Right cardiac atrium (tissue), 5 donors: ENCODE results near the gene IL5RA. TPM values are rescaled to one million over a fixed set of nuclear protein-coding genes. Genes with fewer than 3 reads are reported as not detected.

Experiments
- ATAC-seq, 2 donors: fragments of 200-7000 bp; cut with Tn5 transposase; one replicate each; pipeline versions ENCODE4 v1.8.0 to v1.9.1; 2020; ENCODE audit warnings: moderate library complexity in 2 of 2, mild to moderate bottlenecking in 1 of 2
- DNase-seq, 3 donors: peaks; one replicate each; pipeline ENCODE4 v3.0.0-alpha.2; 2020
- H3K27ac ChIP-seq: one replicate; pipeline ENCODE4 v1.5.1; 2013; ENCODE audit warnings: mild to moderate bottlenecking, low read length, control low read depth, moderate library complexity
- H3K27me3 ChIP-seq: one replicate; pipeline ENCODE4 v1.6.1; 2013; ENCODE audit not compliant: control insufficient read depth, insufficient read depth
- H3K4me1 ChIP-seq: one replicate; pipeline ENCODE4 v1.6.1; 2013; ENCODE audit warnings: low read length; ENCODE audit not compliant: control insufficient read depth, insufficient read depth
- H3K4me3 ChIP-seq: one replicate; pipeline ENCODE4 v1.5.1; 2013; ENCODE audit warnings: low read length, control low read depth
- H3K9me3 ChIP-seq: one replicate; pipeline ENCODE4 v1.6.1; 2013; ENCODE audit warnings: low read length; ENCODE audit not compliant: control insufficient read depth
- WGBS: extraction: QIAGEN DNeasy Blood & Tissue Kit; methylation state at CpG from one replicate; pipeline ENCODE4 v1.1.7; 2013; 5-methylcytosine and 5-hydroxymethylcytosine counted together
- intact Hi-C, 4 donors: fragments of 100-400 bp; cut with DNase I; formaldehyde crosslinking; loops; one replicate each; pipeline versions ENCODE4 v1.11.0 to v1.14.0; 2022 to 2023
- polyA plus RNA-seq: library from polyadenylated mRNA; stranded (reverse); fragments of 200-250 nt; gene quantifications from one replicate; pipeline ENCODE4 v1.2.3, GENCODE V29; 2013
- total RNA-seq, 4 donors: library from RNA; stranded (reverse); fragmentation: NEBNext Ultra II Directional; extraction: Animal tissue kit (Norgen Biotek cat#: 25700); gene quantifications; one replicate each; pipeline ENCODE4 v1.2.1, GENCODE V29; 2021
- donor health status: healthy with polysubstance abuse.
- donor health status: DM: no; HTN: yes; CAD: no.
- donor health status: DM: no; HTN: no; CAD: no.
- donor health status: DM: no; HTN: yes; CAD: no; lungs with severe emphysema.
- donor health status: DM: yes; HTN: yes; CAD: no.

The IL5RA gene
- total and polyA plus RNA-seq, 5 donors = 1.4 to 3.9 (median 2.5) TPM

GRCh38 chr3:3127432-3128010, 17.3 kb upstream of the IL5RA start:
- DNase-seq = no peak
- Histone ChIP-seq H3K9me3 (no peaks in the 10 kb centered on the region), H3K27ac (peak overlapping the region; percentile 70), H3K4me1 (no peaks in the 10 kb centered on the region), H3K27me3 (no peaks in the 10 kb centered on the region), H3K4me3 (peak overlapping the region; percentile 65)
- ATAC-seq = peak in 1 of 2 donors; percentile 4
- intact Hi-C loops = no loop called here
- WGBS = 39% methylated on average over 20 of the region's 20 CpGs

- Histone ChIP-seq H3K27ac (peak within 1 kb of the TSS; percentile 85), H3K27me3 (no peaks in the 10 kb centered on the region), H3K9me3 (no peaks in the 10 kb centered on the region), H3K4me1 (no peaks in the 10 kb centered on the region), H3K4me3 (peak within 1 kb of the TSS; percentile 65)
- WGBS = under 1% methylated on average over 100 of the region's 100 CpGs
- DNase-seq (peak; percentile 97 to 99 (median 98)), ATAC-seq (peak; percentile 99)
- intact Hi-C loops = no loop called here
Measured at GRCh38 chr3:3126477-3127431, 16.6 kb upstream of the IL5RA start, which contains the start of gene TRNT1. TRNT1 (plus strand) TSS chr3:3126940; CDS start chr3:3129041, 2,101 bp downstream.

GRCh38 chr3:3125977-3126376, 15.8 kb upstream of the IL5RA start:
- DNase-seq (peak in 2 of 3 donors; percentile 48 to 66), ATAC-seq (no peak)
- WGBS = 90% methylated on average over 24 of the region's 24 CpGs
- Histone ChIP-seq H3K9me3 (no peaks in the 10 kb centered on the region), H3K27me3 (no peaks in the 10 kb centered on the region), H3K4me1 (no peaks in the 10 kb centered on the region), H3K27ac (peak overlapping the region; percentile 85), H3K4me3 (peak overlapping the region; percentile 65)
- intact Hi-C loops = no loop called here

GRCh38 chr3:3119393-3119851, 9.2 kb upstream of the IL5RA start:
- DNase-seq (no peak), ATAC-seq (no peak)
- Histone ChIP-seq H3K4me3 (no peak overlapping the region), H3K4me1 (no peaks in the 10 kb centered on the region), H3K27me3 (no peaks in the 10 kb centered on the region), H3K27ac (no peak overlapping the region), H3K9me3 (no peaks in the 10 kb centered on the region)
- 66% methylated on average over 4 of the region's 4 CpGs for WGBS
- intact Hi-C loops = no loop called here

GRCh38 chr3:3117651-3118050, 7.5 kb upstream of the IL5RA start:
- DNase-seq = no peak
- 90% methylated on average over 2 of the region's 2 CpGs for WGBS
- intact Hi-C loops = no loop called here
- Histone ChIP-seq H3K27ac (no peak overlapping the region), H3K9me3 (no peaks in the 10 kb centered on the region), H3K4me1 (no peaks in the 10 kb centered on the region), H3K4me3 (no peak overlapping the region), H3K27me3 (no peaks in the 10 kb centered on the region)
- no peak for ATAC-seq

GRCh38 chr3:3113042-3113709, 3.0 kb upstream of the IL5RA start:
- Histone ChIP-seq H3K27ac (no peak overlapping the region), H3K4me3 (no peak overlapping the region), H3K9me3 (no peaks in the 10 kb centered on the region), H3K27me3 (no peaks in the 10 kb centered on the region), H3K4me1 (no peaks in the 10 kb centered on the region)
- ATAC-seq (peak; percentile 56 to 76), DNase-seq (no peak)
- intact Hi-C loops = no loop called here
- 32% methylated on average over 4 of the region's 4 CpGs for WGBS

- Histone ChIP-seq H3K4me3 (peak overlapping the region; percentile 58), H3K27me3 (no peaks in the 10 kb centered on the region), H3K4me1 (no peaks in the 10 kb centered on the region), H3K9me3 (no peaks in the 10 kb centered on the region), H3K27ac (no peak overlapping the region)
- no peak for DNase-seq
- ATAC-seq = peak in 1 of 2 donors; percentile 28
- intact Hi-C loops = no loop called here
- WGBS = 44% methylated on average over 7 of the region's 7 CpGs
Measured at GRCh38 chr3:3110749-3111361, 681 bp upstream of the IL5RA start.

- Histone ChIP-seq H3K27me3 (no peaks in the 10 kb centered on the region), H3K4me1 (no peaks in the 10 kb centered on the region), H3K4me3 (peak overlapping the region; percentile 58), H3K9me3 (no peaks in the 10 kb centered on the region), H3K27ac (no peak overlapping the region)
- WGBS = 28% methylated on average over 11 of the region's 11 CpGs
- ATAC-seq = peak; percentile 14 to 47
- no peak for DNase-seq
- intact Hi-C loops = no loop called here
Measured at GRCh38 chr3:3109407-3110298, 521 bp downstream of the IL5RA start.

GRCh38 chr3:3107858-3108257, 2.3 kb downstream of the IL5RA start:
- H3K9me3 ChIP-seq = no peaks in the 10 kb centered on the region
- DNase-seq (no peak), ATAC-seq (no peak)
- no peak overlapping the region for H3K4me3 ChIP-seq
- no peaks in the 10 kb centered on the region for H3K4me1 ChIP-seq
- 88% methylated on average over 3 of the region's 3 CpGs for WGBS
- H3K27me3 ChIP-seq = no peaks in the 10 kb centered on the region
- H3K27ac ChIP-seq = no peak overlapping the region
- intact Hi-C loops = no loop called here

- H3K9me3 ChIP-seq = no peaks in the 10 kb centered on the region
- intact Hi-C loops = no loop called here
- DNase-seq (no peak), ATAC-seq (no peak)
- WGBS = 97% methylated on average over 3 of the region's 3 CpGs
- H3K27me3 ChIP-seq = no peaks in the 10 kb centered on the region
- H3K27ac ChIP-seq = no peak overlapping the region
- no peaks in the 10 kb centered on the region for H3K4me1 ChIP-seq
- H3K4me3 ChIP-seq = no peak overlapping the region
Measured at GRCh38 chr3:3107181-3107580, 3.0 kb downstream of the IL5RA start.
